ENCODE results near the gene GSAP.

GRCh38 chr7:77339726-77340125, 76.4 kb downstream of the GSAP start:
- no peak for TF ChIP-seq POLR2A (IDR thresholded peaks at IDR 0.05)
- no peak for TF ChIP-seq CTCF (IDR thresholded peaks at IDR 0.05)

Measured in lower leg skin (tissue), 3 donors.